ENCODE results near the gene IMPA2.

DNA sequence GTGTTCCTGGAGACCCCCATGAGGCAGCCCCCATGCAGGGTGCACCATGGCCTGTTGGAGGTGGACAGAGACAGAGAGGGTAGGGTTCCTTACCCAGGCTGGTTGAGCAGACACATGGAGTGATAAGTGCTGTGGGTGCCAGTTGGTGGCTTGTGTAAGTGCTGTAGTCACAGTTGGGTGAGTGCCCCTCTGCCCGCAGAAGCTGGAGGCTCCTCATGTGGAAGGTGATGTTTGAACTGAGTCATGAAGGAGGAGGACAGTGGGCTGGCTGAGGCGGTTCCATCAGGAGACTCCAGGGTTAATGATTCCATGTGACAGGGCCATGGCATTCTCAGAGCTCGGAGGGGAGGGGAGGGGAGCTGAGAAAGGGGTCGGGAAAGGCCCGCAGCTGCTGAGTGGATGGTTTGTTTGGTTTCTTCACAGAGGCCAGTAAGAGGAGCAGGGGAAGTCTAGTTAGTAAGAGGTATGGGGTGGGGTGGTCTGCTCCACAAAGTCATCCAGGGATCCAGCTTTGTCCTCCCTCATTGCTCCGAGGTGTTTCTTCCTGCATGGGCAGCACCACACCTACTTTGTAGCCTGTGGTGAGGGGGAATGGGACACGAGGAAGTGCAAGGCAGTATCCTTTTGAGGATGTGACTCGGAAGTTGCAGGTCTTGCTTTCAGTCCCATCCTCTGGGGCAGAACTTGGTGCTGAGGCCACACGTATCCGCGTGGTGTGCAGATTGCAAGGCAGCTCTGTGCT is 13.6 kb downstream of the IMPA2 start:
- TF ChIP-seq EZH2 (IDR thresholded peaks at IDR 0.05; ENCODE audit: borderline replicate concordance): no peak
- TF ChIP-seq, protein P1, sequence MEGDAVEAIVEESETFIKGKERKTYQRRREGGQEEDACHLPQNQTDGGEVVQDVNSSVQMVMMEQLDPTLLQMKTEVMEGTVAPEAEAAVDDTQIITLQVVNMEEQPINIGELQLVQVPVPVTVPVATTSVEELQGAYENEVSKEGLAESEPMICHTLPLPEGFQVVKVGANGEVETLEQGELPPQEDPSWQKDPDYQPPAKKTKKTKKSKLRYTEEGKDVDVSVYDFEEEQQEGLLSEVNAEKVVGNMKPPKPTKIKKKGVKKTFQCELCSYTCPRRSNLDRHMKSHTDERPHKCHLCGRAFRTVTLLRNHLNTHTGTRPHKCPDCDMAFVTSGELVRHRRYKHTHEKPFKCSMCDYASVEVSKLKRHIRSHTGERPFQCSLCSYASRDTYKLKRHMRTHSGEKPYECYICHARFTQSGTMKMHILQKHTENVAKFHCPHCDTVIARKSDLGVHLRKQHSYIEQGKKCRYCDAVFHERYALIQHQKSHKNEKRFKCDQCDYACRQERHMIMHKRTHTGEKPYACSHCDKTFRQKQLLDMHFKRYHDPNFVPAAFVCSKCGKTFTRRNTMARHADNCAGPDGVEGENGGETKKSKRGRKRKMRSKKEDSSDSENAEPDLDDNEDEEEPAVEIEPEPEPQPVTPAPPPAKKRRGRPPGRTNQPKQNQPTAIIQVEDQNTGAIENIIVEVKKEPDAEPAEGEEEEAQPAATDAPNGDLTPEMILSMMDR (IDR thresholded peaks at IDR 0.05; ENCODE audit: poor library complexity): no peak
- TF ChIP-seq EZH2phosphoT487 (IDR thresholded peaks at IDR 0.05; ENCODE audit: low read depth, severe bottlenecking, unreplicated experiment): no peak

Measured in hepatocyte (in vitro differentiated cells).